Measurements from ENCODE around the gene GATB.

DNA sequence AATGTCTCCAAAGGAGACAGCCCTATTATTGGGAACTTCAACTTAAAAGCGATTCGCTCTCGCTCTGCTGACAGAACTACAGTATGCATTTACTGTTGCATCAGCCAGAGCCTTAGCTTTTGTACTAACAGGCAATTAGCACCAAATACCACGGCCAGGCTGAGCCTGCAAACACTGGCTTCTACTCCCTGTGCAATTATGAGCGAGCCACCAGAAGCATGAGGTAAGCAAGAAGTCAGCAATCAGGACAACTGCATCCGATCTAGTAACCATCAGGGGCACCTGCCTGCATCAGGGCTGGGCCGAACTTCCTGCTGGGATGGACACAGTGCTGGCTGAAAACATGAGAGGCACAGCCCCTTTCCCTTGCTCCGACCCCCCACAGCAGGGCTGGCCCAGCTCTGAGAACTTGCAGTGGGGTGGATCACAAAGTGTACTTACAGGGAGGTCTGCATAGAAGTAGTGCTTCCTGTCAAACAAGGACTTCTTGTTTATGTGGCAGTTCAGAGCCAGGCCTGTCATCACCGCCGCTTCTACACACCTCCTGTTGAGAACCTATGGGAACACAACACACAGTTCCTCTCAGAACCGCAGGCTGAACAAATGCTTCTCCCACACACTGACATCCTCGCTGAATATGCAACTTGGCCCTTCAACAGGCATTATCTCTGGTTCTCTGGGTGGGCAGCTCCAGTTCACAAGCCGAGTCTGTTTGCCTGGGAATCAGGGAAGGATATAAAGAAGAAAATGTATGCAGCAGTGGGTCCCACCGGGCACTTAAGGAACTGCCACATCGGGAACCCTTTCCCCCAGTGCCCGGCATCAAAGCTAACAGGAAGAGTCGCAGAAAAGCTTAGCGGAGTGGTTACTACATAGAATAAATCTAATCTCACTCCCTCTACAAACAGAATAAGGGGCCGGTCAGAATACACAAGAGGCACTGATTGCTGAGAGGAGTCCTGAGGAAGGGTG is 41.5 kb downstream of the GATB start:
- TF ChIP-seq, protein P1, sequence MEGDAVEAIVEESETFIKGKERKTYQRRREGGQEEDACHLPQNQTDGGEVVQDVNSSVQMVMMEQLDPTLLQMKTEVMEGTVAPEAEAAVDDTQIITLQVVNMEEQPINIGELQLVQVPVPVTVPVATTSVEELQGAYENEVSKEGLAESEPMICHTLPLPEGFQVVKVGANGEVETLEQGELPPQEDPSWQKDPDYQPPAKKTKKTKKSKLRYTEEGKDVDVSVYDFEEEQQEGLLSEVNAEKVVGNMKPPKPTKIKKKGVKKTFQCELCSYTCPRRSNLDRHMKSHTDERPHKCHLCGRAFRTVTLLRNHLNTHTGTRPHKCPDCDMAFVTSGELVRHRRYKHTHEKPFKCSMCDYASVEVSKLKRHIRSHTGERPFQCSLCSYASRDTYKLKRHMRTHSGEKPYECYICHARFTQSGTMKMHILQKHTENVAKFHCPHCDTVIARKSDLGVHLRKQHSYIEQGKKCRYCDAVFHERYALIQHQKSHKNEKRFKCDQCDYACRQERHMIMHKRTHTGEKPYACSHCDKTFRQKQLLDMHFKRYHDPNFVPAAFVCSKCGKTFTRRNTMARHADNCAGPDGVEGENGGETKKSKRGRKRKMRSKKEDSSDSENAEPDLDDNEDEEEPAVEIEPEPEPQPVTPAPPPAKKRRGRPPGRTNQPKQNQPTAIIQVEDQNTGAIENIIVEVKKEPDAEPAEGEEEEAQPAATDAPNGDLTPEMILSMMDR (conservative IDR thresholded peaks at IDR 0.05; ENCODE audit: low read depth, low read length), result no peak
- no peak for TF ChIP-seq EZH2 (IDR thresholded peaks at IDR 0.05; ENCODE audit: low read length, unreplicated experiment)
